Heart right ventricle (tissue), 16 donors: ENCODE data around the gene HS3ST4. TPM values are rescaled to one million over a fixed set of nuclear protein-coding genes. Genes with fewer than 3 reads are reported as not detected.

Experiments used
- ATAC-seq, 8 donors: fragments of 200-7000 bp; cut with Tn5 transposase; one replicate each; pipeline ENCODE4 v1.9.1; 2020; ENCODE audit warnings: mild to moderate bottlenecking in 8 of 8, moderate library complexity in 8 of 8, moderate number of reproducible peaks in 1 of 8
- DNase-seq, 2 donors: peaks; one replicate each; pipeline ENCODE4 v3.0.0-alpha.2; 2020
- H3K27ac ChIP-seq, 10 donors: fragments of 200-600 bp; sonication (generic) in 2 of 10; one replicate each; pipeline versions ENCODE4 v1.5.0 to v1.8.0; 2020 to 2022; ENCODE audit warnings: mild to moderate bottlenecking in 3 of 10
- H3K27me3 ChIP-seq, 7 donors: fragments of 200-600 bp; one replicate each; pipeline ENCODE4 v1.8.0; 2021 to 2022; ENCODE audit warnings: mild to moderate bottlenecking in 2 of 7
- H3K36me3 ChIP-seq, 9 donors: fragments of 200-600 bp; sonication (generic) in 1 of 9; one replicate each; pipeline versions ENCODE4 v1.5.0 to v1.8.0; 2020 to 2022; ENCODE audit warnings: mild to moderate bottlenecking in 2 of 9
- H3K4me1 ChIP-seq, 9 donors: fragments of 200-600 bp; sonication (generic) in 1 of 9; one replicate each; pipeline versions ENCODE4 v1.5.0 to v1.8.0; 2020 to 2022; ENCODE audit warnings: mild to moderate bottlenecking in 4 of 9
- H3K4me3 ChIP-seq, 10 donors: fragments of 200-600 bp; sonication (generic) in 2 of 10; one replicate each; pipeline versions ENCODE4 v1.5.0 to v1.8.0; 2020 to 2022; ENCODE audit warnings: mild to moderate bottlenecking in 7 of 10, moderate library complexity in 2 of 10
- H3K9me3 ChIP-seq, 11 donors: fragments of 200-600 bp in 10 of 11; sonication (generic) in 2 of 11; one replicate each; pipeline versions ENCODE4 v1.5.0 to v1.8.0; 2013 to 2022; ENCODE audit warnings: mild to moderate bottlenecking in 2 of 11, control low read depth in 1 of 11, moderate library complexity in 1 of 11
- WGBS, 2 donors: extraction: QIAGEN DNeasy Blood & Tissue Kit; methylation state at CpG; one replicate each; pipeline ENCODE4 v1.1.7; 2013; ENCODE audit warnings: inconsistent platforms in 1 of 2; 5-methylcytosine and 5-hydroxymethylcytosine counted together
- intact Hi-C, 10 donors: fragments of 100-400 bp; cut with DNase I; formaldehyde crosslinking; loops; one replicate each; pipeline versions ENCODE4 v1.11.1 to v1.14.2; 2022
- polyA plus RNA-seq, 2 donors: library from polyadenylated mRNA; stranded (reverse); fragments of 200-250 nt; gene quantifications; one replicate each; pipeline ENCODE4 v1.2.3, GENCODE V29; 2013
- total RNA-seq, 10 donors: library from RNA; stranded (reverse); fragmentation: NEBNext Ultra II Directional in 3 of 10; extraction: Animal tissue kit (Norgen Biotek cat#: 25700) in 3 of 10; gene quantifications; one replicate each; pipeline versions ENCODE4 v1.2.1 to v1.2.4, GENCODE V29; 2021 to 2023
- TF ChIP-seq, protein P1 (sequence below), 9 donors: fragments of 200-600 bp; sonication (generic) in 2 of 9; IDR thresholded peaks; one replicate each; pipeline versions ENCODE4 v1.5.0 to v1.8.0; 2021 to 2022; ENCODE audit warnings: antibody characterized with exemption in 9 of 9, mild to moderate bottlenecking in 5 of 9, moderate library complexity in 1 of 9
- donor health status: Arrhythmogenic right ventricular cardiomyopathy.
- donor health status: ischemic (EF 13 %, LVEDD 7.1; RV severe dilation, severe dysfunction).
- donor health status: healthy with polysubstance abuse.
- donor health status: DM: no; HTN: yes; CAD: no.
- donor health status: DM: no; HTN: no; CAD: no.
- donor health status: ischemic (EF 25% LVEDD 6.9; RV normal size, moderate dysfunction).
- donor health status: ischemic (EF 25% LVEDD 5.7; RV mildly dilated, moderate dysfunction).
- donor health status: healthy.
- donor health status: DM: yes; HTN: yes; CAD: no.
- donor health status: Ischemic cardiomyopathy.
- donor health status: ischemic (EF 35%, LVEDD 5.7; RV mildly dilated, moderate dysfunction).
- donor health status: nonischemic (EF 11% LVEDD 7.7; RV severe dilation, severe dysfunction).
- donor health status: DM: yes; HTN: yes; CAD: no.
- donor health status: PGD.
- donor health status: ischemic (EF 29% LVEDD 5.4; RV normal size, mild dysfunction).
- donor health status: nonischemic (EF 23%, LVEDD 6.1; RV moderate dilation, normal function).

Gene HS3ST4
- total and polyA plus RNA-seq, 12 donors = 0.01 TPM; not detected in 11

DNA sequence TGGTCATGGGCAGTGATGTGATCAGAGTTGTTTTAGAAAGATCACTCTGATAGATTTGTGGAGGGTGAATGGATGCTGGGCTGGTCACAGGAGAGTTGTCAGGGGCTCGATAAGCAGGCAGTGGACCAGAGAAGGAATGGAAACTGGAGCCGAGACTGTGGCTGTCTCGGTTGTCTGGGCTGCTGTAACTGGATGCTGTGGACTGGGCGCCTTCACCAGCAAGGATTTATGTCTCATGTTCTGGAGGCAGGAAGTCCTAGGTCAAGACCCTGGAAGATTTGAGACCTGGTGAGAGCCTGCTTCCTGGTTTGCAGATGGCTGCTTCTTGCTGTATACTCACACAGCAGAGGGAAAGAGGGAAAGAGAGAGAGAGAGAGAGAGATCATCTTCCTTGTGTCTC is 203.6 kb downstream of the HS3ST4 start:
- DNase-seq (no peak), ATAC-seq (no peak)
- intact Hi-C loops = loop anchor here in 1 of 10 donors (10.0 kb wide), 1 partner anchor 59 kb away; no protein-coding TSS in a partner anchor
- Histone ChIP-seq H3K4me3 (no peak overlapping the region), H3K27me3 (peaks cover 0 to 18% (median 0%) of the 10 kb centered on the region in 7 donors), H3K36me3 (no peaks in the 10 kb centered on the region), H3K4me1 (no peaks in the 10 kb centered on the region), H3K9me3 (peaks cover 0 to 3% (median 0%) of the 10 kb centered on the region in 11 donors), H3K27ac (no peak overlapping the region)
- TF ChIP-seq, protein P1, sequence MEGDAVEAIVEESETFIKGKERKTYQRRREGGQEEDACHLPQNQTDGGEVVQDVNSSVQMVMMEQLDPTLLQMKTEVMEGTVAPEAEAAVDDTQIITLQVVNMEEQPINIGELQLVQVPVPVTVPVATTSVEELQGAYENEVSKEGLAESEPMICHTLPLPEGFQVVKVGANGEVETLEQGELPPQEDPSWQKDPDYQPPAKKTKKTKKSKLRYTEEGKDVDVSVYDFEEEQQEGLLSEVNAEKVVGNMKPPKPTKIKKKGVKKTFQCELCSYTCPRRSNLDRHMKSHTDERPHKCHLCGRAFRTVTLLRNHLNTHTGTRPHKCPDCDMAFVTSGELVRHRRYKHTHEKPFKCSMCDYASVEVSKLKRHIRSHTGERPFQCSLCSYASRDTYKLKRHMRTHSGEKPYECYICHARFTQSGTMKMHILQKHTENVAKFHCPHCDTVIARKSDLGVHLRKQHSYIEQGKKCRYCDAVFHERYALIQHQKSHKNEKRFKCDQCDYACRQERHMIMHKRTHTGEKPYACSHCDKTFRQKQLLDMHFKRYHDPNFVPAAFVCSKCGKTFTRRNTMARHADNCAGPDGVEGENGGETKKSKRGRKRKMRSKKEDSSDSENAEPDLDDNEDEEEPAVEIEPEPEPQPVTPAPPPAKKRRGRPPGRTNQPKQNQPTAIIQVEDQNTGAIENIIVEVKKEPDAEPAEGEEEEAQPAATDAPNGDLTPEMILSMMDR (IDR thresholded peaks at IDR 0.05) = no peak
- 33 to 34% methylated on average over 4 of the region's 4 CpGs for WGBS, 2 donors

DNA sequence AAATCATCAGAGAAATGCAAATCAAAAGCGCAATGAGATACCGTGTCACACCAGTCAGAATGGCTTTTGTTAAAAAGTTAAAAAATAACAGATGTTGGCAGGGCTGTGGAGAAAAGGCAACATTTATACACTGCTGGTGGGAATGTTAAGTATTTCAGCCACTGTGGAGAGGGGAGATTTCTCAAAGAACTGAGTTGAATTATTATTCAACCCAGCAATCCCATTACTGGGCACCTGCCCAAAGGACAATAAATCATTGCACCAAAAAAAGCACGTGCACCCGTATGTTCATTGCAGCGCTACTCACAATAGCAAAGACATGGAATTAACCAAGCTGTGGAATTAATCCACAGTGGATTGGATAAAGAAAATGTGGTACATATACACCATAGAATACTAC is 204.7 kb downstream of the HS3ST4 start:
- WGBS, 2 donors = 90 to 92% methylated on average over 5 of the region's 5 CpGs
- Histone ChIP-seq H3K4me3 (no peak overlapping the region), H3K27me3 (peaks cover 0 to 14% (median 3%) of the 10 kb centered on the region in 7 donors), H3K27ac (no peak overlapping the region), H3K36me3 (no peaks in the 10 kb centered on the region), H3K9me3 (peaks cover 0 to 3% (median 0%) of the 10 kb centered on the region in 11 donors), H3K4me1 (no peaks in the 10 kb centered on the region)
- TF ChIP-seq, protein P1 (IDR thresholded peaks at IDR 0.05) = no peak
- DNase-seq = no peak
- ATAC-seq = no peak
- intact Hi-C loops = loop anchor here in 1 of 10 donors (10.0 kb wide), 1 partner anchor 58 kb away; no protein-coding TSS in a partner anchor

DNA sequence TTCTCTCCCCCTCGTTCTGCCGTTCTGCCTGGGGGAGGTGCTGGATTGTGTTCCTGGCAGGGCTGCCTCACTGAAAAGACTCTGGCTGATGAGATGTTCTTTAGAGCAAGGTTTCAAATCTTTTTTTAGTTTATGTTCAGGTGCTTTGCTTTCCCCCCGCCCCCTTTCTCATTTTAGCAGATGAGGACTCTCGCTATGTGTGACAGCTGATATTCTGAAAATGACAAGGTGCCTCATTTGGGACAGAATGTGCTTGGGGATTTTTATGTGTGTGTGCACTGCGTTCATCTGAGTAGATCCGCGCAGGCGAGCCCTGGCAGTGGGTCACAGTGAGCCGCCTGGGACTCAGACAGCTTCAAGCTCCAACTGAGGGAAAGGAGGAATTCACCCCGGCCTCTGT is 205.9 kb downstream of the HS3ST4 start:
- TF ChIP-seq, protein P1 (IDR thresholded peaks at IDR 0.05) = no peak
- WGBS, 2 donors = 41 to 45% methylated on average over 10 of the region's 10 CpGs
- no peak overlapping the region for H3K27ac ChIP-seq
- H3K9me3 ChIP-seq = peaks cover 0 to 3% (median 0%) of the 10 kb centered on the region in 11 donors
- no peak overlapping the region for H3K4me3 ChIP-seq
- no peaks in the 10 kb centered on the region for H3K4me1 ChIP-seq
- intact Hi-C loops = loop anchor here in 1 of 10 donors (10.0 kb wide), 1 partner anchor 57 kb away; no protein-coding TSS in a partner anchor
- ATAC-seq = no peak
- no peaks in the 10 kb centered on the region for H3K36me3 ChIP-seq
- peaks cover 0 to 16% (median 3%) of the 10 kb centered on the region in 7 donors for H3K27me3 ChIP-seq
- no peak for DNase-seq

DNA sequence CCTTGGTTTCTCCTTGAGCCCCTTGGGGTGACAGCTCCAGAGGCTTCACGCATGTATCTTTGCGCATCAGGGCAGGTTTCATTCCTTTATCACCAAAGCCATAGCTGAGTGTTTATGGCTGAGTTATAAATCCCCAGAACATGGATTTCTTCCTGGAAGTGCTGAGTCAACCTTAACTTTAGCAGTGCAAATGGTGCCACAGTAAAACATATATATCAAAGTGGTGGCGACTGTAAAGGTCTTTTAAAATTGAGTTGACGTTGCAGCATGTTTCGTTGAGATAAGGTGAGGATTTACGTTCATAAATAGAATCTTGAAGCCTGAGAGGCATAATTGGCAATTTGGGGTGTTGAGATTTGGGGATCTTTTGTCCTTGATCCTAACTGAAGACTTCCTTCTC is 214.1 kb downstream of the HS3ST4 start:
- no peak for ATAC-seq
- no peaks in the 10 kb centered on the region for H3K4me1 ChIP-seq
- intact Hi-C loops = no loop called here
- H3K27me3 ChIP-seq = peaks cover 0 to 12% (median 0%) of the 10 kb centered on the region in 7 donors
- DNase-seq = no peak
- no peak overlapping the region for H3K4me3 ChIP-seq
- H3K36me3 ChIP-seq = no peaks in the 10 kb centered on the region
- no peaks in the 10 kb centered on the region for H3K9me3 ChIP-seq
- TF ChIP-seq, protein P1 (IDR thresholded peaks at IDR 0.05) = no peak
- H3K27ac ChIP-seq = no peak overlapping the region
- 78 to 79% methylated on average over 6 of the region's 6 CpGs for WGBS, 2 donors
